HG03565 (cell line): ENCODE results near the gene NOTCH3.

Source experiments
- ATAC-seq: cut with Tn5 transposase; IDR thresholded peaks from one replicate; pipeline ENCODE4 v1.9.1; 2021; ENCODE audit warnings: mild to moderate bottlenecking, moderate library complexity; ENCODE audit not compliant: unreplicated experiment

Gene NOTCH3

GRCh38 chr19:15169541-15170285, 31.1 kb downstream of the NOTCH3 start:
- ATAC-seq, result no peak

DNA sequence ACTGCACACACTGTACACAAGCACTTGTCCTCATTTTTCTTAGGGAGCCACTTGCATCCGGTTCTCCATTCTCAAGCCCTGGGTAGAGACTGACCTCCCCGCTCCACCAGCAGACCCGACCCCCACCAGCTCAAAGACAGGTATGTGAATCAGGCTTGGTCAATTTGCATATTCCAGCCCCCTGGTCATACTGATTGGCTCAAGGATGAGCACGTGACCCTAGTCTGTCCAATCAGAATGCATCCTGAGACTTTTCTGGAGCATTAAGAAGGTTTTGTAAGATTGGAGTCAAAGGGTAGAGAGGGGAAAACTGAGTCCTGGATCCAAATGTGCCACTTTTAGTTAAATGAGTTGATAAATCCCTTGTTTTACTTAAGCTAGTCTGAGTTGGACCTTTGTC, 34.1 kb downstream of the NOTCH3 start:
- no peak for ATAC-seq

- no peak for ATAC-seq
These were observed 39.5 kb downstream of the NOTCH3 start for GRCh38 chr19:15161028-15161984.

- no peak for ATAC-seq
These were observed 41.5 kb downstream of the NOTCH3 start for GRCh38 chr19:15159251-15159650.

DNA sequence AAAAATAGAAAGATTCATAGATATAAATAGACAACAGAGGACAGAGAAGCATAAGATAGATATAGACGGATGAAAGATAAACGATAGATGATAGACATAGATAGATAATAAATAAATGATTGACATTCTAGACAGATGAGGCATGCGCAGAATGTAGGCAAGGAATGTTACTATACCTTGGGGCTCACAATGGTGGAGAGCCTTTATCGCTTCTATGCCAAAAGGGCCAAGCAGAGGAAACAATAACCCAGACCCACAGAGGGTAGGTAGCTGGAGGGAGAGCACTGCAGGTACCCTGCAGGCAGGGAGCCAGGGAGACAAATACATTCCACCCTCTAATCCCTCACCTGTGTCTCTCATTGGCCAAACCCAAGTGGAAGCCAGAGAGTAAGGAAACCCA, 44.4 kb downstream of the NOTCH3 start:
- ATAC-seq, result no peak

DNA sequence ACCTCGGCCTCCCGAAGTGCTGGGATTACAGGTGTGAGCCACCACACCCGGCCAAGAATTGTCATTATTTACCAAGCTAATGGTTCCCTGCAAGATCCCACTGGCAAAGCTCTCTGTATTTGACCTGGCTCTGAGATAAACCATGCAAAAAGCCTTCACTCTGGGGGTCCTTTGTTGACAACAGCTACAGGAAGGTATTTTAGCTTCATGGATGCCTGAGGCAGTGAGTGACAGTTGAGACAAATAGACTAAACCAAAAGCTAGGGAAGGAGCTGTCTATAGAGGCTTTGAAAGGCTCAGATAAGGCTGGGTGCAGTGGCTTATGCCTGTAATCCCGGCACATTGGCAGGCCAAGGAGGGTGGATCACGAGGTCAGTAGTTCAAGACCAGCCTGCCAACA, 45.5 kb downstream of the NOTCH3 start:
- no peak for ATAC-seq

- no peak for ATAC-seq
These were observed 46.7 kb downstream of the NOTCH3 start for GRCh38 chr19:15154002-15154612.

DNA sequence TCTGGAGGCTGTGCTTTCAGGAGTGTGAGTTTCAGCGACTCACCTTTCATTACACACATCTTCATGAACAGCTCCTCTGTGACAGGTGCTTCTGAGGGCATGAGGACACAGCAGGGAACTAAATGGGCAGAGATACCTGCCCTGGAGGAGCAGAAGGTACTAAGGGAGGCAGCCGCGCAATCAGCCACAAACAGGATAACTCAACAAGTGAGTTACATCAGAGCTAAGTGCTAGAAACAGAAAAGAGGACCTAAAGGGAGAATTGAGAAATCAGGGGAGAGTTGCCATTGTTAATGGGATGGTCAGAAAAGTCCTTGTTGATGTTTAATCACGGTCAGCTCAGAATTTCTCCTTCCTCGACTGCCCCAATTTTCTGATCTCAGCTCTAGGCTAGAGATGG, 51.1 kb downstream of the NOTCH3 start:
- no peak for ATAC-seq

DNA sequence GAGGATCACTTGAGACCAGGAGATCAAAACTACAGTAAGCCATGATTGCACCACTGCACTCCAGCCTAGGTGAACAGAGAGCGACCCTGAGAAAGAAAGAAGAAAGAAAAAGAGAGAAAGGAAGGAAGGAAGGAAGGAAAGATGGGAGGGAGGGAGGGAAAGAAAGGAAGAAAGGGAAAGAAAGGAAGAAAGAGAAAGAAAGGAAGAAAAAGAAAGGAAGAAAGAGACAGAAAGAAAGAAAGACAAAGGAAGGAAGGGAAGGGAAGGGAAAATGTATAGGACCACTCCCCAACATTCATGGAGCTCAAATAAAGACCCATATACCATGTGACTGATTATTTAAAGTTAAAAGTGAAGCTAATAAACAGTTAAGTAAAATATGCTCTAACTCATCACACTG, 53.7 kb downstream of the NOTCH3 start:
- ATAC-seq, result no peak

GRCh38 chr19:15144046-15144646, 56.6 kb downstream of the NOTCH3 start:
- ATAC-seq, result no peak

DNA sequence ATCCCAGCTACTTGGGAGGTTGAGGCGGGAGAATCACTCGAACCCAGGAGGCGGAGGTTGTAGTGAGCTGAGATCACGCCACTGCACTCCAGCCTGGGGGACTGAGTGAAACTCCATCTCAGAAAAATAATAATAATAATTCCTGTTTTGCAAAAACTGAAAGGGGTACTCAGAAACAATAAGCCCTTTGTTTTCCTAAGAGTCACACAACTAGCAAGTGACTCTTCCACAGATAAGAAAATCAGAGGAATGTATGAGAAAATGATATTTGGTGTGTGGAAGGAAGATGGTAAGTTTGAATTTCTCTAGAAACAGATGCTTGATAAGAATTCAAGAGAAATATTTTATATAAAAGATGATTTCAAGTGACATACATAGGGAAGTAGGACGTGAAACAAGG, 58.5 kb downstream of the NOTCH3 start:
- ATAC-seq, result no peak

DNA sequence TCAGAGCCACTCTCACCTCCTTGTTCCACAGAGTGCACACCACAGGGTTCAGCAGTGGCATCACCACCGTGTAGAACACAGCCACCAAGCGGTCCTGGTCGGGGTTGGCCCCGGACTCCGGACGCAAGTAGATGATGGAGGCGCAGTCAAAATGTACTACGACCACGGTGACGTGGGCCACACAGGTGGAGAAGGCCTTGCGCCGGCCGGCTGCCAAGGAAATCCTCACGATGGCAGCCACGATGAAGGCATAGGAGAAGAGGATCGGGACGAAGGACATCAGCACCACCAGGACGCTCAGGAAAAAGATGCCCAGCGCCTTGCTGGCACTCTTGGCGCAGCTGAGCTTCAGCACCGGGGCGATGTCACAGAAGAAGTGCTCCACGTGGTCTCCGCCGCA, 59.7 kb downstream of the NOTCH3 start:
- ATAC-seq, result no peak

GRCh38 chr19:15138427-15138826, 62.4 kb downstream of the NOTCH3 start:
- no peak for ATAC-seq

- ATAC-seq, result no peak
These were observed 63.0 kb downstream of the NOTCH3 start for GRCh38 chr19:15137777-15138176.

DNA sequence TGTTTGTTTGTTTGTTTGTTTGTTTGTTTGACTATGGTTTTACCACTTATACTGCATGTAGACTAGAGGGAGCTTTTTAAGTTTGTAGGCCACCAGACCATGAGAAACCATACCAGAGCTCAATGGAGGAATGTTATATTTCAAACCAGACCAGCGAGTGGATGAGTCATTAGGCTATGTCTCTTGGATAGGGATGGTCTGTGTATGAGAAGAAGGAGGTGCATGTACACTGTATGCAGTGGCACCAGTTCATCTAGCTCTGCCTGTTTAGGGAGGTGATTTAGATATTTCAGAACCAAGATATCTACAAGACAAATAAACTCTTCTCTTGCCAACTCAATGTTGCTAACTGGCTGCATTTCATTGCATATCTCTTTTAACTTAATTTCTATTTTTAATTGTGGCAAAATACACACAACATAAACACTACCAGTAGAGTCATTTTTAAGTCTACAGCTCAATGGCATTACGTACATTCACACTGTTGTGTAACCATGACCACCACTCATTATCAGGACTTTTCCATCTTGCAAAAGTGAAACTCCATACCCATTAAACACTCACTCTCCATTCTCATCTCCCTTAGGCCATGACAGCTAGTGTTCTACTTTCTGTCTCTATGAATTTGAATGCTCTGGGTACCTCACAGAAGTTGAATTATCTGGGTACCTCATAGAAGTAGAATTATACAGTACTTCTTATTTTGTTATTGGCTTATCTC, 64.4 kb downstream of the NOTCH3 start:
- ATAC-seq, result no peak

DNA sequence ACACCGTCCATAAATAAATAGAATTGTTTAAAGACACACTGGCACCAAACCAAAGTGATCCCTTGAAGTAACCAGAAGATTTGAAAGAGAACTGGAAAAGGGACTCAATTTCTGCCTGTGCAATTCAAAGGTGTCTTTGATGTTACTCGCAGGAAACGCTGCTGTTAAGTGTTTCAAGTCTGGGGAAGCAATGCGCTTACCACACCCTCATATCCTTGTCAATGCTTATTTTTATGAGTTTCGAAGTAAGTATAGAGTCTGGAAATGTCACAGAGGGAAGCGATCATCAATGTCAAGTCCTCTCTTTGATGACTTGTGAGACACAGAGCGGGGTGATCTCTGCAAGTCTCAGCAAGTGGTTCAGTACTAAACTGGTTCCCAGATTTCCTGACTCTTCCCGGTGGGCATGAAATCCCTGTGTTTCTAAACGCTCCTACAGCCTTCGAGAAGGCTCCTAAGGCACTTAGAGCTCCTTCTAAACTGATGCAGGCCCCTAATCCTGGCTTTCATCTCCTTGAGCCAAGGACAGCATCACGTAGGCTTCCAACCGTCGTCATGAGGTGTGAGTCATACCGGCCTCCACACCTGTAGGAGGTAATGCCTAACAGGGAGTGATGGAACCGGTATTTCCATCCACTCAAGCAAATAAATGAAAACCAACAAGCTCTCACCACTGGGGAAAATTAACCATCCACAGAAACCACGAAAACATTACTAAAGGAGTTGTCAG, 70.8 kb downstream of the NOTCH3 start:
- no peak for ATAC-seq

GRCh38 chr19:15128162-15128770, 72.5 kb downstream of the NOTCH3 start:
- ATAC-seq, result no peak

- ATAC-seq, result no peak
These were observed 74.5 kb downstream of the NOTCH3 start for GRCh38 chr19:15126131-15126910.
